Progenitor cell of endocrine pancreas (in vitro differentiated cells): Measurements from ENCODE around the gene ABCE1. TPM values are rescaled to one million over a fixed set of nuclear protein-coding genes. Genes with fewer than 3 reads are reported as not detected.

Source experiments
- DNase-seq: peaks from one replicate; pipeline ENCODE4 v3.0.0; 2021; ENCODE audit warnings: low spot score; ENCODE audit not compliant: unreplicated experiment
- H3K27ac Mint-ChIP-seq: 2 replicates; pipeline ENCODE4 v1.8.0; 2021; ENCODE audit warnings: mild to moderate bottlenecking, moderate library complexity, mixed read lengths
- H3K27me3 Mint-ChIP-seq: 2 replicates; pipeline ENCODE4 v1.8.0; 2021; ENCODE audit warnings: mixed read lengths
- H3K36me3 Mint-ChIP-seq: 2 replicates; pipeline ENCODE4 v1.8.0; 2022; ENCODE audit warnings: mixed read lengths; ENCODE audit not compliant: insufficient read depth
- H3K4me1 Mint-ChIP-seq: 2 replicates; pipeline ENCODE4 v1.8.0; 2021; ENCODE audit warnings: low read depth, mixed read lengths
- H3K4me3 Mint-ChIP-seq: 2 replicates; pipeline ENCODE4 v1.8.0; 2021; ENCODE audit warnings: low read depth, mild to moderate bottlenecking, moderate library complexity, mixed read lengths
- H3K9me3 Mint-ChIP-seq: 2 replicates; pipeline ENCODE4 v1.8.0; 2021; ENCODE audit warnings: low read depth, mixed read lengths
- total RNA-seq: library from RNA; stranded (reverse); gene quantifications from 2 replicates; pipeline ENCODE4 v1.2.1, GENCODE V29; 2021
- TF ChIP-seq, protein P1 (sequence below): fragments of 200-600 bp; sonication (generic); IDR thresholded peaks from one replicate; pipeline ENCODE4 v1.5.0; 2021; ENCODE audit warnings: antibody characterized with exemption, mild to moderate bottlenecking; ENCODE audit not compliant: unreplicated experiment

Gene ABCE1
- total RNA-seq, 1 donor from 2014 or later = 53.6 TPM

DNA sequence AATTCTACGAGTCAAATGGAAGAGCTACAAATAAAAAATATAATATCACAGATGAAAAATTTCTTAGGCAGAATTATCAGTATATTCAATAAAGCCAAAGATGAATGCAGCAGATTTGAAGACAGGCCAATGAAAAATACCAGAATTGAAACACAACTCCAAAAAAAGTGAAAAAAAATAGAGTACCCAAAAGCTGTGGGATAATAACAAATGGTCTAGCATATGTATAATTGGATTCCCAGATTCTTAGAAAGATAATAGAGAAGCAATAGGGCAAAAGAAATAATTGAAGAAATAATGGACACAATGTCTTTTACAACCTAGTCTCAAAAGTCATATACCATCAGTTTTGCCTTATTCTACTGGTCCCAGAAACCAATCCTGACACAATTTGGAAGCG, 4.5 kb upstream of the ABCE1 start:
- H3K9me3 Mint-ChIP-seq = peaks cover 9% of the 10 kb centered on the region
- H3K27me3 Mint-ChIP-seq = no peaks in the 10 kb centered on the region
- DNase-seq = no peak
- H3K4me3 Mint-ChIP-seq = no peak overlapping the region
- H3K4me1 Mint-ChIP-seq = peaks cover 9% of the 10 kb centered on the region
- TF ChIP-seq, protein P1, sequence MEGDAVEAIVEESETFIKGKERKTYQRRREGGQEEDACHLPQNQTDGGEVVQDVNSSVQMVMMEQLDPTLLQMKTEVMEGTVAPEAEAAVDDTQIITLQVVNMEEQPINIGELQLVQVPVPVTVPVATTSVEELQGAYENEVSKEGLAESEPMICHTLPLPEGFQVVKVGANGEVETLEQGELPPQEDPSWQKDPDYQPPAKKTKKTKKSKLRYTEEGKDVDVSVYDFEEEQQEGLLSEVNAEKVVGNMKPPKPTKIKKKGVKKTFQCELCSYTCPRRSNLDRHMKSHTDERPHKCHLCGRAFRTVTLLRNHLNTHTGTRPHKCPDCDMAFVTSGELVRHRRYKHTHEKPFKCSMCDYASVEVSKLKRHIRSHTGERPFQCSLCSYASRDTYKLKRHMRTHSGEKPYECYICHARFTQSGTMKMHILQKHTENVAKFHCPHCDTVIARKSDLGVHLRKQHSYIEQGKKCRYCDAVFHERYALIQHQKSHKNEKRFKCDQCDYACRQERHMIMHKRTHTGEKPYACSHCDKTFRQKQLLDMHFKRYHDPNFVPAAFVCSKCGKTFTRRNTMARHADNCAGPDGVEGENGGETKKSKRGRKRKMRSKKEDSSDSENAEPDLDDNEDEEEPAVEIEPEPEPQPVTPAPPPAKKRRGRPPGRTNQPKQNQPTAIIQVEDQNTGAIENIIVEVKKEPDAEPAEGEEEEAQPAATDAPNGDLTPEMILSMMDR = no peak
- no peak overlapping the region for H3K27ac Mint-ChIP-seq
- H3K36me3 Mint-ChIP-seq = peaks cover 33% of the 10 kb centered on the region

DNA sequence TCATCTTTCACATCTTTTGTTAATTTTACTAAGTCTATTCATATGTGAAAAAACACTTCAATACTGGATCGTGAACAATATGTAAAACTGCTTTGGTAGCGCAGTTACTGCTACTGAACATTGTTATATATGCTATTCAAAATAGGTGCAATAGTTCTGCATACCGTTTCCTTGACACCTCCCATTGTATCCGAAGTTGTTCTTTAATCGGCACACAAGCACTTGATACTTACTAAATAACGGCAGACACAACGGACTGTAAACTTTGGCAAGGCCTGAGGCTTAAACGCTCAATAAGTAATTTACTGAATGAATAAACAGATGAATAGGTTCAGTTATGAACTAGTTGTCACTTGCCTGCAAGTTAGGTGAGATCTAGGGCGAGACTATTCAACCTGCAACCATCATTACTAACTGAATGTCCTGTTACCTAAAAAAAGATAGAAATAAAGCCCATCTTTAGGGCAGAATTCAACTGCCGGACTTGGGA, 735 bp upstream of the ABCE1 start:
- H3K27me3 Mint-ChIP-seq = no peaks in the 10 kb centered on the region
- peaks cover 27% of the 10 kb centered on the region for H3K36me3 Mint-ChIP-seq
- peaks cover 9% of the 10 kb centered on the region for H3K9me3 Mint-ChIP-seq
- H3K4me1 Mint-ChIP-seq = peaks cover 19% of the 10 kb centered on the region
- peak overlapping the region; percentile 94 for H3K4me3 Mint-ChIP-seq
- H3K27ac Mint-ChIP-seq = peak overlapping the region; percentile 99
- no peak for DNase-seq
- TF ChIP-seq, protein P1 = no peak

DNA sequence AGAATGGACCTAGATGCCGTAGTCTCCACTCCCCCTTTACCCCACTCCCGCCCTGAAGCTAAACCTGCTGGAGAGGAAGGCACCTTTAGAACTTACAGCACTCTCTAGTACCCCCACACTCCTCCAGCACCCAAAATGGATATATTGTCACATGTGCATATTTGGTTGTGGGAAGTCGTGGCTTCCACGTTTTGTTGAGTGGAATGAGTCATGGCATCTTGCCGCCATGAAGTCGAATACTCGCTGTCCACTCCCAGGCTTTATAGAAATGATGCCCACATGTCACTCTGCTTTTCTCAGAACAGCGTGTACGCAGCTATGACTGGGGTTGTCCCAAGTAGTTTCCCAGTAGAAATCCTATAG, 545 bp downstream of the ABCE1 start:
- peak overlapping the region; percentile 99 for H3K27ac Mint-ChIP-seq
- peak overlapping the region; percentile 94 for H3K4me3 Mint-ChIP-seq
- peaks cover 4% of the 10 kb centered on the region for H3K9me3 Mint-ChIP-seq
- peaks cover 19% of the 10 kb centered on the region for H3K4me1 Mint-ChIP-seq
- no peak for DNase-seq
- H3K27me3 Mint-ChIP-seq = no peaks in the 10 kb centered on the region
- TF ChIP-seq, protein P1 = no peak
- peaks cover 17% of the 10 kb centered on the region for H3K36me3 Mint-ChIP-seq

DNA sequence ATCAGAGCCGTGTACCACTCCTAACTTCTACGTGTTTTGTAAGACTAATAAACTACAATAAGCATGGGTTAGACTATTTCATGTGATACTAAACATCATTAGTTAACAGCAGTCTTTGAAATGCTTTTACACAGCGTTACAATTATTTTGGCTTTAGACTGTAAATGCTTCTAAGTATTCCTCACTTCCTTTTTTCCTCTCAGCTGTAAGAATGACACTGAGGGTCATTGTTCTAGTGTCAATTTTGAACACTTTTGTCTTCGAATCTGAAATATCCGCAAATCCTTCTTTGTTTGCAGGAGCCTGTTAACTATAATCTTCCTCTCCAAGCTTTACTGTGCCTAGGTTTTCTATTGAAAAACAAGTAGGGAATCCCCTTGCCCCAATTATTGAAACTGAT, 1.5 kb downstream of the ABCE1 start:
- H3K27me3 Mint-ChIP-seq = no peaks in the 10 kb centered on the region
- no peak overlapping the region for H3K27ac Mint-ChIP-seq

DNA sequence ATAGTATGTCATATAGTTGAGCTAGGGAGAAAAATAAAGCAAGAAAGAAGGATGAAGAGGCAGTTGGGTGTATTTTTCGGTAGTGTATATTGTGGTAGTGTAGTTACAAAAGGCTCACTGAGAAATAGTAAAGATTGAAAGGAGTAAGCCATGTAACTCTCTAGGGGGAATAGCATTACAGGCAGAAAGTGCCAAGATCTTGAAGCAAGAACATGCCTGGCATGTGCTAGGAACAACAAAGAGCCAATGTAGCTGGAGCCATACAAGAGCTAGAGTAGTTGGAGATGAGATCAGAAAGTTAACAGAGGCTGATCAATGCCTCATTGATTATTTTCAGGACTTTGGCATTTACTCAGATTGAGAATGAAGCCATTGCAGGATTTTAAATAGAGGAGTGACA, 3.0 kb downstream of the ABCE1 start:
- Mint-ChIP-seq H3K36me3 (peaks cover 3% of the 10 kb centered on the region), H3K4me3 (no peak overlapping the region), H3K9me3 (no peaks in the 10 kb centered on the region), H3K4me1 (peaks cover 19% of the 10 kb centered on the region), H3K27me3 (no peaks in the 10 kb centered on the region), H3K27ac (no peak overlapping the region)
- no peak for DNase-seq
- TF ChIP-seq, protein P1 = no peak

More for the DNA sequence above, 1.5 kb downstream of the ABCE1 start:
- peaks cover 10% of the 10 kb centered on the region for H3K36me3 Mint-ChIP-seq
- TF ChIP-seq, protein P1 = no peak
- peaks cover 3% of the 10 kb centered on the region for H3K9me3 Mint-ChIP-seq
- no peak for DNase-seq
- peak overlapping the region; percentile 94 for H3K4me3 Mint-ChIP-seq
- peaks cover 19% of the 10 kb centered on the region for H3K4me1 Mint-ChIP-seq
